ENCODE results near the gene KSR2. TPM values are rescaled to one million over a fixed set of nuclear protein-coding genes. Genes with fewer than 3 reads are reported as not detected.
"Not testable (repeated sequence)": the region's sequence is repeated elsewhere in the genome, so short reads cannot be mapped to it uniquely, and the experiment has no call there.

KSR2 gene
- total and polyA plus RNA-seq, 4 donors, result 0.09 to 1.8 (median 0.37) TPM

DNA sequence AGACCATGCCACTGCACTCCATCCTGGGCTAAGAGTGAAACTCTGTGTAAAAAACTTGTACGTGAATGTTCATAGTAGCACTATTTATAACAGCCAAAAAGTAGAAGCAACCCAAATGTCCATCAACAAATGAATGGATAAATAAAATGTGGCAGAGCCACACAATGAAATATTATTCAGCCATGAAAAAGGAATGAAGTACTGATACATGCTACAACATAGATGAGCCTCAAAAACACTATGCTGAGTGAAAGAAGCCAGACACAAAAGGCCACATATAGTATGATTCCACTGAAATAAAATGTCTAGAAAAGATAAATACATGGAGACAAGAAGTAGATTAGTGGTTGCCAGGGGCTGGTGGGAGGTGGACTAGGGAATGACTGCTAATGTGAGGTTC, 72.8 kb downstream of the KSR2 start:
- Histone ChIP-seq H3K9ac (ENCODE audit: insufficient read depth in 1 of 2, low read length in 2 of 2) (no peak overlapping the region), H3K27me3 (ENCODE audit: control insufficient read depth in 3 of 3, insufficient read depth in 3 of 3, low read length in 2 of 3) (no peaks in the 10 kb centered on the region), H3K4me1 (ENCODE audit: control insufficient read depth in 5 of 5, insufficient read depth in 5 of 5, low read length in 5 of 5) (no peaks in the 10 kb centered on the region), H3K36me3 (ENCODE audit: control insufficient read depth in 4 of 4, insufficient read depth in 4 of 4, low read length in 4 of 4) (no peaks in the 10 kb centered on the region), H3K4me3 (no peak overlapping the region), H3K9me3 (ENCODE audit: control insufficient read depth in 4 of 4, insufficient read depth in 3 of 4, low read length in 3 of 4) (peaks cover 0 to 3% (median 0%) of the 10 kb centered on the region in 4 donors), H3K27ac (ENCODE audit: low read depth in 1 of 2, low read length in 1 of 2) (no peak overlapping the region)
- WGBS, 2 donors, result 98 to 100% methylated on average over 1 of the region's 1 CpG
- no peak for ATAC-seq (ENCODE audit: insufficient read depth, low FRiP score)
- TF ChIP-seq CTCF (IDR thresholded peaks at IDR 0.05; ENCODE audit: control extremely low read depth, extremely low read depth), result no peak
- no peak for DNase-seq

DNA sequence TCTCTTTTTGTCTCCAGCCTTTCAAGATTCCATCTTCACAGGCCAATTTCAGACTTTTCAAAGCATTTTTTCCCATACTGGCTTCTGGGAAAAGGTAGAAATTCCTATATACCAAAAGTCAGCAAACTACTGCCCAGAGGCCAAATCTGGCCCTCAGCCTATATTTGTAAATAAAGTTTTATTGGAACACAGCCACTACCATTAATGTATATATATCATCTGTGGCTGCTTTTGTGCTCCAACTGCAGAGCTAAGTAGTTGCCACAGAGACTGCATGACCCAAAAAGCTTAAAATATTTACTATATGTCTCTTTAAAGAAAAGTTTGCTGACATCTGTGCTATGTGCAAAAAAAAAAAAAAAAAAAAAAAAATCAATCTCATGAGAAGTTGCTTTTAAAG, 76.3 kb downstream of the KSR2 start:
- no peaks in the 10 kb centered on the region for H3K4me1 ChIP-seq (ENCODE audit: control insufficient read depth in 5 of 5, insufficient read depth in 5 of 5, low read length in 5 of 5)
- H3K9me3 ChIP-seq (ENCODE audit: control insufficient read depth in 4 of 4, insufficient read depth in 3 of 4, low read length in 3 of 4), result no peaks in the 10 kb centered on the region
- H3K9ac ChIP-seq (ENCODE audit: insufficient read depth in 1 of 2, low read length in 2 of 2), result no peak overlapping the region
- ATAC-seq (ENCODE audit: insufficient read depth, low FRiP score) (no peak), DNase-seq (no peak)
- no peak overlapping the region for H3K4me3 ChIP-seq
- no peaks in the 10 kb centered on the region for H3K36me3 ChIP-seq (ENCODE audit: control insufficient read depth in 4 of 4, insufficient read depth in 4 of 4, low read length in 4 of 4)
- no peak overlapping the region for H3K27ac ChIP-seq (ENCODE audit: low read depth in 1 of 2, low read length in 1 of 2)
- H3K27me3 ChIP-seq (ENCODE audit: control insufficient read depth in 3 of 3, insufficient read depth in 3 of 3, low read length in 2 of 3), result no peaks in the 10 kb centered on the region
- TF ChIP-seq CTCF (IDR thresholded peaks at IDR 0.05; ENCODE audit: control extremely low read depth, extremely low read depth), result no peak

- not testable (repeated sequence) for H3K9me3 ChIP-seq (ENCODE audit: control insufficient read depth in 4 of 4, insufficient read depth in 3 of 4, low read length in 3 of 4); ATAC-seq (ENCODE audit: insufficient read depth, low FRiP score); H3K4me1 ChIP-seq (ENCODE audit: control insufficient read depth in 5 of 5, insufficient read depth in 5 of 5, low read length in 5 of 5); H3K9ac ChIP-seq (ENCODE audit: insufficient read depth in 1 of 2, low read length in 2 of 2); H3K4me3 ChIP-seq; H3K36me3 ChIP-seq (ENCODE audit: control insufficient read depth in 4 of 4, insufficient read depth in 4 of 4, low read length in 4 of 4); H3K27me3 ChIP-seq (ENCODE audit: control insufficient read depth in 3 of 3, insufficient read depth in 3 of 3, low read length in 2 of 3); DNase-seq; H3K27ac ChIP-seq (ENCODE audit: low read depth in 1 of 2, low read length in 1 of 2)
- WGBS, 2 donors, result 89 to 96% methylated on average over 3 of the region's 3 CpGs
Measured at GRCh38 chr12:117891265-117891664, 77.5 kb downstream of the KSR2 start.

GRCh38 chr12:117890644-117891043, 78.1 kb downstream of the KSR2 start:
- 75 to 82% methylated on average over 2 of the region's 2 CpGs for WGBS, 2 donors
- no peak for DNase-seq
- H3K27me3 ChIP-seq (ENCODE audit: control insufficient read depth in 3 of 3, insufficient read depth in 3 of 3, low read length in 2 of 3), result no peaks in the 10 kb centered on the region
- no peak overlapping the region for H3K9ac ChIP-seq (ENCODE audit: insufficient read depth in 1 of 2, low read length in 2 of 2)
- no peaks in the 10 kb centered on the region for H3K4me1 ChIP-seq (ENCODE audit: control insufficient read depth in 5 of 5, insufficient read depth in 5 of 5, low read length in 5 of 5)
- H3K27ac ChIP-seq (ENCODE audit: low read depth in 1 of 2, low read length in 1 of 2), result no peak overlapping the region
- ATAC-seq (ENCODE audit: insufficient read depth, low FRiP score), result no peak
- H3K4me3 ChIP-seq, result no peak overlapping the region
- no peak for TF ChIP-seq CTCF (IDR thresholded peaks at IDR 0.05; ENCODE audit: control extremely low read depth, extremely low read depth)
- no peaks in the 10 kb centered on the region for H3K9me3 ChIP-seq (ENCODE audit: control insufficient read depth in 4 of 4, insufficient read depth in 3 of 4, low read length in 3 of 4)
- no peaks in the 10 kb centered on the region for H3K36me3 ChIP-seq (ENCODE audit: control insufficient read depth in 4 of 4, insufficient read depth in 4 of 4, low read length in 4 of 4)
